Lung (tissue), 12 donors: Measurements from ENCODE around the gene CDK2AP2. TPM values are rescaled to one million over a fixed set of nuclear protein-coding genes. Genes with fewer than 3 reads are reported as not detected.

Source experiments
- ATAC-seq: fragments of 200-7000 bp; cut with Tn5 transposase; one replicate; pipeline ENCODE4 v1.9.1; 2020; ENCODE audit warnings: moderate number of reproducible peaks; ENCODE audit not compliant: insufficient read depth, low FRiP score
- DNase-seq, 3 donors: peaks; one replicate each; pipeline ENCODE4 v3.0.0-alpha.2; 2013 to 2017
- H3K27ac ChIP-seq, 2 donors: one replicate each; pipeline ENCODE4 v1.5.1; 2013; ENCODE audit warnings: mild to moderate bottlenecking in 2 of 2, moderate library complexity in 2 of 2, control low read depth in 1 of 2, inconsistent platforms in 1 of 2, low read depth in 1 of 2, low read length in 1 of 2
- H3K27me3 ChIP-seq, 3 donors: one replicate each; pipeline ENCODE4 v1.5.1; 2013; ENCODE audit warnings: low read length in 2 of 3; ENCODE audit not compliant: control insufficient read depth in 3 of 3, insufficient read depth in 3 of 3
- H3K36me3 ChIP-seq, 4 donors: one replicate each; pipeline ENCODE4 v1.5.1; 2013; ENCODE audit warnings: low read length in 4 of 4, mild to moderate bottlenecking in 1 of 4, moderate library complexity in 1 of 4; ENCODE audit not compliant: control insufficient read depth in 4 of 4, insufficient read depth in 4 of 4
- H3K4me1 ChIP-seq, 5 donors: one replicate each; pipeline ENCODE4 v1.5.1; 2013; ENCODE audit warnings: low read length in 5 of 5, mild to moderate bottlenecking in 2 of 5, moderate library complexity in 1 of 5; ENCODE audit not compliant: control insufficient read depth in 5 of 5, insufficient read depth in 5 of 5
- H3K4me3 ChIP-seq: one replicate; pipeline ENCODE4 v1.5.1; 2013; ENCODE audit warnings: mild to moderate bottlenecking, control low read depth, moderate library complexity
- H3K9ac ChIP-seq, 2 donors: one replicate each; pipeline ENCODE4 v1.5.1; 2013; ENCODE audit warnings: low read length in 2 of 2, control low read depth in 1 of 2; ENCODE audit not compliant: insufficient read depth in 1 of 2
- H3K9me3 ChIP-seq, 4 donors: one replicate each; pipeline ENCODE4 v1.5.1; 2013; ENCODE audit warnings: low read length in 3 of 4, mild to moderate bottlenecking in 1 of 4, moderate library complexity in 1 of 4; ENCODE audit not compliant: control insufficient read depth in 4 of 4, insufficient read depth in 3 of 4
- CTCF ChIP-seq: IDR thresholded peaks from 2 replicates; pipeline ENCODE4 v1.5.1; 2012; ENCODE audit warnings: mild to moderate bottlenecking; ENCODE audit errors: control extremely low read depth, extremely low read depth
- WGBS, 2 donors: extraction: QIAGEN DNeasy Blood & Tissue Kit; methylation state at CpG; one replicate each; pipeline ENCODE4 v1.1.7; 2013; 5-methylcytosine and 5-hydroxymethylcytosine counted together
- polyA plus RNA-seq, 2 donors: library from polyadenylated mRNA; stranded (reverse); fragments of 200-250 nt; gene quantifications; one replicate each; pipeline ENCODE4 v1.2.1, GENCODE V29; 2013
- total RNA-seq, 2 donors: library from RNA; depleted of rRNA in 1 of 2; stranded (reverse); fragments of >200 nt in 1 of 2; gene quantifications; one replicate each; pipeline ENCODE4 v1.2.1, GENCODE V29; 2014 to 2021
- donor health status: control.
- donor health status: control.
- donor health status: Bipolar disorder and iron deficiency.
- donor health status: healthy.
- donor health status: DM: yes; HTN: yes; CAD: no.

The CDK2AP2 gene
- total and polyA plus RNA-seq, 4 donors: 21.7 to 149 (median 121) TPM

- H3K27ac ChIP-seq: no peak overlapping the region
- ATAC-seq (no peak), DNase-seq (peak in 1 of 3 donors; percentile 24)
- H3K36me3 ChIP-seq: peaks cover 3 to 43% (median 13%) of the 10 kb centered on the region in 4 donors
- peaks cover 0 to 4% (median 2%) of the 10 kb centered on the region in 5 donors for H3K4me1 ChIP-seq
- H3K9me3 ChIP-seq: peaks cover 0 to 3% (median 0%) of the 10 kb centered on the region in 4 donors
- no peaks in the 10 kb centered on the region for H3K27me3 ChIP-seq
- 72 to 90% methylated on average over 21 of the region's 21 CpGs for whole genome bisulfite sequencing, 2 donors
- H3K9ac ChIP-seq: no peak overlapping the region
- no peak for TF ChIP-seq CTCF
- no peak overlapping the region for H3K4me3 ChIP-seq
These were observed 9.4 kb downstream of the CDK2AP2 start for GRCh38 chr11:67498544-67498972.

GRCh38 chr11:67497656-67498291 is 10.2 kb downstream of the CDK2AP2 start:
- no peak overlapping the region for H3K4me3 ChIP-seq
- no peak for TF ChIP-seq CTCF
- H3K4me1 ChIP-seq: no peaks in the 10 kb centered on the region
- DNase-seq (no peak), ATAC-seq (no peak)
- peaks cover 0 to 3% (median 0%) of the 10 kb centered on the region in 4 donors for H3K9me3 ChIP-seq
- H3K9ac ChIP-seq: no peak overlapping the region
- no peaks in the 10 kb centered on the region for H3K27me3 ChIP-seq
- H3K36me3 ChIP-seq: peaks cover 3 to 51% (median 15%) of the 10 kb centered on the region in 4 donors
- no peak overlapping the region for H3K27ac ChIP-seq
- WGBS, 2 donors: 96 to 98% methylated on average over 21 of the region's 21 CpGs

- no peak for ATAC-seq
- Histone ChIP-seq H3K27ac (no peak overlapping the region), H3K4me1 (no peaks in the 10 kb centered on the region), H3K36me3 (peaks cover 0 to 63% (median 14%) of the 10 kb centered on the region in 4 donors), H3K9me3 (peaks cover 0 to 3% (median 0%) of the 10 kb centered on the region in 4 donors), H3K27me3 (no peaks in the 10 kb centered on the region), H3K4me3 (no peak overlapping the region), H3K9ac (no peak overlapping the region)
- WGBS, 2 donors: 95 to 98% methylated on average over 12 of the region's 12 CpGs
- no peak for TF ChIP-seq CTCF
- no peak for DNase-seq
These were observed 11.8 kb downstream of the CDK2AP2 start for GRCh38 chr11:67496113-67496512.
